ENCODE measurements around the gene GALNT14.
A peak's percentile ranks its signal among the peaks of the same experiment; 100 is the strongest.

GALNT14 gene

GRCh38 chr2:31003749-31004148, 134.5 kb downstream of the GALNT14 start:
- DNase-seq = no peak

- DNase-seq = no peak
Measured at GRCh38 chr2:31002537-31003150, 135.6 kb downstream of the GALNT14 start.

- DNase-seq = no peak
Measured at GRCh38 chr2:31000970-31001369, 137.3 kb downstream of the GALNT14 start.

GRCh38 chr2:30998672-30999071, 139.6 kb downstream of the GALNT14 start:
- no peak for DNase-seq

- DNase-seq = no peak
Measured at GRCh38 chr2:30997979-30998378, 140.3 kb downstream of the GALNT14 start.

GRCh38 chr2:30994227-30995056, 143.8 kb downstream of the GALNT14 start:
- no peak for DNase-seq

- DNase-seq = no peak
Measured at GRCh38 chr2:30992781-30993180, 145.5 kb downstream of the GALNT14 start.

GRCh38 chr2:30990671-30991070, 147.6 kb downstream of the GALNT14 start:
- no peak for DNase-seq

GRCh38 chr2:30990176-30990575, 148.1 kb downstream of the GALNT14 start:
- DNase-seq = peak; percentile 83

GRCh38 chr2:30989746-30990145, 148.5 kb downstream of the GALNT14 start:
- DNase-seq = no peak

GRCh38 chr2:30987566-30987965, 150.7 kb downstream of the GALNT14 start:
- DNase-seq = no peak

- no peak for DNase-seq
Measured at GRCh38 chr2:30986231-30986580, 152.0 kb downstream of the GALNT14 start.

GRCh38 chr2:30985493-30986230, 152.6 kb downstream of the GALNT14 start:
- no peak for DNase-seq

- DNase-seq = no peak
Measured at GRCh38 chr2:30984148-30984547, 154.1 kb downstream of the GALNT14 start.

GRCh38 chr2:30981510-30981909, 156.7 kb downstream of the GALNT14 start:
- DNase-seq = no peak

- no peak for DNase-seq
Measured at GRCh38 chr2:30981096-30981495, 157.1 kb downstream of the GALNT14 start.

GRCh38 chr2:30979822-30980245, 158.4 kb downstream of the GALNT14 start:
- peak; percentile 80 for DNase-seq

- no peak for DNase-seq
Measured at GRCh38 chr2:30978854-30979253, 159.4 kb downstream of the GALNT14 start.

GRCh38 chr2:30978044-30978443, 160.2 kb downstream of the GALNT14 start:
- no peak for DNase-seq

GRCh38 chr2:30975156-30975555, 163.1 kb downstream of the GALNT14 start:
- DNase-seq = no peak

GRCh38 chr2:30974554-30974953, 163.7 kb downstream of the GALNT14 start:
- DNase-seq = no peak

GRCh38 chr2:30974092-30974491, 164.1 kb downstream of the GALNT14 start:
- no peak for DNase-seq

- no peak for DNase-seq
Measured at GRCh38 chr2:30971231-30972025, 166.8 kb downstream of the GALNT14 start.
